Measurements from ENCODE around the gene MFAP3.

MFAP3 gene

DNA sequence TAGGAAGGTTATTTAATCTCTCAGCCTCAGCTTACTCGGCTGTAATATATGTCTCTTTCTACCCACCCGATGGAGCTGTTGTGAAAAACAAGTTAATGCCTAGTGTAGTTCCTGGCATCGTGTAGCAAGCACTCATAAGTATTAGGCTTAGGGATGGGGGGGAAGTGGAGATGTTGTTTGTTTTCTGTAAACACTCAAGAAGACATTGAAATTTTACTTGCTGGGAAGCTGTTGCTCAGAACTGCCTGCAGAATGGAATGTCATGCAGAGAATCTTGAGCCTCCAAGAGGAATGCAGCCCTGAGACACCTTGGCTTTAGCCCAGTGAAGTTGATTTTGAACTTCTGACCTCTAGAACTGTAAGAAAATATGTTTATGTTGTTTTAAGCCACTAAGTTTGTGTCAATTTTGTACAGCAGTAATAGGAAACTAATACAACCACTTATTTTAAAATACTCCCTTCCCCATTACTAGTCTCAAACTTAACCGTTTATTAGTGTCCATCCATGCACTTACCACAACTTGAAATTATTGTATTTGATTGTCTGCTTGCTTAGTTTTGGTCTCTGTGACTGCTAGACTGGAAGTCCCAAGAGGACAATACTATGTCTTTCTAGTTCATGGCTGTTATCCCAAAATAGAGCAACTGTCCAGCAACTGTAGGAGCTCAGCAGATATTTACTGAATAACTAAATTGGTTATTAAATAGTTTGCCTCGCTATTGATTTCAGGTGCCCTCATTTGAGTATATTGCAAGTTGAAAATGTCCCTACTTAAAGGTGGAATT, 53.8 kb downstream of the MFAP3 start (continued):
- TF ChIP-seq PPARA (CRISPR knock-in tag; IDR thresholded peaks at IDR 0.05; ENCODE audit: borderline replicate concordance) = no peak

DNA sequence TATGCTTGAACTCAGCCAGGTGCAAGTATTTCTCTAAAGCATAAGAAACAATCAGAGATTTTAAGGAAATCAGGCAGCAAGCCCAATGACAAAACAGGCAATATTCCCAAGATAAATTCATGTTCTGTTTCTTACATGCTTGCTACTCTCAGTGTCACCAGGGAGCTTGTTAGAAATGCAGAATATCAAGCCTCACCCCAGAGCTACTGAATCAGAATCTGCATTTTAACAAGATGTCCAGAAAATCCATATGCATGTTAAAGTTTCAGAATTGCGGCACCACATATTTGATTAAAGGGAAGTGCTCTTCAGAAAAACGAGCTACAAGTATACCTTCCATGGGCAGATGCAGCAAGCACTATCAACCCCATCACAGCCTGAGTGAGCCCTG, 54.4 kb downstream of the MFAP3 start:
- no peak for ATAC-seq
- no peak for TF ChIP-seq ZC3H10 (CRISPR knock-in tag; IDR thresholded peaks at IDR 0.05)

GRCh38 chr5:154095904-154096303, 57.1 kb downstream of the MFAP3 start:
- TF ChIP-seq ZFP30 (CRISPR knock-in tag; IDR thresholded peaks at IDR 0.05) (no peak), CREB5 (CRISPR knock-in tag; IDR thresholded peaks at IDR 0.05; ENCODE audit: low read depth) (no peak), RARB (CRISPR knock-in tag; IDR thresholded peaks at IDR 0.05) (no peak), ISL1 (CRISPR knock-in tag; IDR thresholded peaks at IDR 0.05) (no peak), ZC3H10 (CRISPR knock-in tag; IDR thresholded peaks at IDR 0.05) (no peak), SNAI2 (CRISPR knock-in tag; IDR thresholded peaks at IDR 0.05) (no peak), ZNF70 (CRISPR knock-in tag; IDR thresholded peaks at IDR 0.05) (no peak), BACH2 (CRISPR knock-in tag; IDR thresholded peaks at IDR 0.05; ENCODE audit: borderline replicate concordance) (no peak), TSHZ2 (CRISPR knock-in tag; IDR thresholded peaks at IDR 0.05) (no peak), TCF4 (CRISPR knock-in tag; IDR thresholded peaks at IDR 0.05; ENCODE audit: borderline replicate concordance) (no peak), ARNTL (CRISPR knock-in tag; IDR thresholded peaks at IDR 0.05; ENCODE audit: borderline replicate concordance, low read depth) (no peak)
- TF ChIP-seq, protein P1, sequence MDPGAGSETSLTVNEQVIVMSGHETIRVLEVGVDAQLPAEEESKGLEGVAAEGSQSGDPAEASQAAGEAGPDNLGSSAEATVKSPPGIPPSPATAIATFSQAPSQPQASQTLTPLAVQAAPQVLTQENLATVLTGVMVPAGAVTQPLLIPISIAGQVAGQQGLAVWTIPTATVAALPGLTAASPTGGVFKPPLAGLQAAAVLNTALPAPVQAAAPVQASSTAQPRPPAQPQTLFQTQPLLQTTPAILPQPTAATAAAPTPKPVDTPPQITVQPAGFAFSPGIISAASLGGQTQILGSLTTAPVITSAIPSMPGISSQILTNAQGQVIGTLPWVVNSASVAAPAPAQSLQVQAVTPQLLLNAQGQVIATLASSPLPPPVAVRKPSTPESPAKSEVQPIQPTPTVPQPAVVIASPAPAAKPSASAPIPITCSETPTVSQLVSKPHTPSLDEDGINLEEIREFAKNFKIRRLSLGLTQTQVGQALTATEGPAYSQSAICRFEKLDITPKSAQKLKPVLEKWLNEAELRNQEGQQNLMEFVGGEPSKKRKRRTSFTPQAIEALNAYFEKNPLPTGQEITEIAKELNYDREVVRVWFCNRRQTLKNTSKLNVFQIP (CRISPR knock-in tag; IDR thresholded peaks at IDR 0.05; ENCODE audit: borderline replicate concordance, low read depth) = no peak
- ATAC-seq = no peak

DNA sequence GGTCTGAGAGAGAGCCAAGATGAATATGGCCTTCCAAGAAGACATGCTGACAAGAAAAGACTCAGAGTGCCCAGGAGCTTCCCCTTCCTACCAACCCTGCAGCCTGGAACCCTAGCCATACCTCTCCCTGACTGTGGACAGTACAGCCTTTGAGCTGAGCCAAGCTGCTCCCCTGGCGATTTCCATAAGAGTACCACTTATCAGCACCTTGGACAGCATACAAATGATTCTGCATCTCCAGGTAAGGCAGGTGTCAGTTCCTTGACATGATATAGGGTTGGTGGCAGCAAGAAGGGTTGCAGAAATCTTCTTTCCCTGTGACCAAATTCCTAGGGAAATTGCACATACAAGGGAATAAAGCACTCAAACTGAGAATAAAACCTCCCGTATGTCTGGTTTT, 58.3 kb downstream of the MFAP3 start:
- ATAC-seq = no peak
- no peak for TF ChIP-seq BACH2 (CRISPR knock-in tag; IDR thresholded peaks at IDR 0.05; ENCODE audit: borderline replicate concordance)
- TF ChIP-seq TSHZ2 (CRISPR knock-in tag; IDR thresholded peaks at IDR 0.05) = no peak
- no peak for TF ChIP-seq ZNF70 (CRISPR knock-in tag; IDR thresholded peaks at IDR 0.05)
- TF ChIP-seq ZFP30 (CRISPR knock-in tag; IDR thresholded peaks at IDR 0.05) = no peak
- no peak for TF ChIP-seq ZNF8 (CRISPR knock-in tag; IDR thresholded peaks at IDR 0.05)
- TF ChIP-seq TOX (CRISPR knock-in tag; IDR thresholded peaks at IDR 0.05; ENCODE audit: borderline replicate concordance) = no peak
- no peak for TF ChIP-seq TCF4 (CRISPR knock-in tag; IDR thresholded peaks at IDR 0.05; ENCODE audit: borderline replicate concordance)
- TF ChIP-seq ESRRG (CRISPR knock-in tag; IDR thresholded peaks at IDR 0.05) = no peak
- no peak for TF ChIP-seq SNAI2 (CRISPR knock-in tag; IDR thresholded peaks at IDR 0.05)
- TF ChIP-seq ISL1 (CRISPR knock-in tag; IDR thresholded peaks at IDR 0.05) = no peak
- TF ChIP-seq CSDC2 (CRISPR knock-in tag; IDR thresholded peaks at IDR 0.05) = no peak
- TF ChIP-seq ZNF565 (CRISPR knock-in tag; conservative IDR thresholded peaks at IDR 0.05; ENCODE audit: low read depth) = no peak
